ENCODE data around the gene C18orf32. TPM values are rescaled to one million over a fixed set of nuclear protein-coding genes. Genes with fewer than 3 reads are reported as not detected.

C18orf32 gene
- total and polyA plus RNA-seq, 4 donors: 37.9 to 53.3 (median 44.8) TPM

DNA sequence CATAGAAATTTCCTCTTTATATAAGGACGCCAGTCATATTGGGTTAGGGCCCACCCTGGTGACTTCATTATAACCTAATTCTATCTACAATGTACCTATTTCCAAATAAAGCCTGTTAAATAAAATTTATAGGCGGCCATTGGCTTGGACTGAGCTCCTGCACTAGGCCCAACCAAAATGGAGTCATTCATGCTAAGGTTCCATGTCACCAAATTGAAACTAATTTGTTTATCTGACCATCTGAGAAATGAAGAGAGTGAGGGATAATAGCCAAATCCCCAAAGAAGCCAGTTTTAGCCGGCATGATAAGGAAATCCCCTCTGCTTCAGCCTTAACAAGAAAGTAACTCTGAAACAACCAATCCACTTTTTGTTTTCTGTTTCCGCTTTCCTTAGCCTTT is 19.4 kb downstream of the C18orf32 start:
- intact Hi-C loops (cut with DNase I): no loop called here
- Histone ChIP-seq H3K36me3 (ENCODE audit: control insufficient read depth in 1 of 2, insufficient read depth in 2 of 2, low read length in 1 of 2) (no peaks in the 10 kb centered on the region), H3K4me1 (ENCODE audit: control insufficient read depth in 1 of 2, insufficient read depth in 2 of 2, low read length in 2 of 2) (no peaks in the 10 kb centered on the region), H3K27me3 (ENCODE audit: control insufficient read depth in 1 of 2, insufficient read depth in 2 of 2, low read length in 1 of 2) (no peaks in the 10 kb centered on the region), H3K4me3 (ENCODE audit: low read length in 2 of 2) (no peak overlapping the region), H3K9me3 (ENCODE audit: control insufficient read depth, low read length) (no peaks in the 10 kb centered on the region), H3K27ac (ENCODE audit: low read depth in 1 of 2, low read length in 2 of 2) (no peak overlapping the region)
- no peak for ATAC-seq (ENCODE audit: low FRiP score)
- DNase-seq: no peak
- 89 to 91% methylated on average over 4 of the region's 4 CpGs for WGBS, 2 donors

DNA sequence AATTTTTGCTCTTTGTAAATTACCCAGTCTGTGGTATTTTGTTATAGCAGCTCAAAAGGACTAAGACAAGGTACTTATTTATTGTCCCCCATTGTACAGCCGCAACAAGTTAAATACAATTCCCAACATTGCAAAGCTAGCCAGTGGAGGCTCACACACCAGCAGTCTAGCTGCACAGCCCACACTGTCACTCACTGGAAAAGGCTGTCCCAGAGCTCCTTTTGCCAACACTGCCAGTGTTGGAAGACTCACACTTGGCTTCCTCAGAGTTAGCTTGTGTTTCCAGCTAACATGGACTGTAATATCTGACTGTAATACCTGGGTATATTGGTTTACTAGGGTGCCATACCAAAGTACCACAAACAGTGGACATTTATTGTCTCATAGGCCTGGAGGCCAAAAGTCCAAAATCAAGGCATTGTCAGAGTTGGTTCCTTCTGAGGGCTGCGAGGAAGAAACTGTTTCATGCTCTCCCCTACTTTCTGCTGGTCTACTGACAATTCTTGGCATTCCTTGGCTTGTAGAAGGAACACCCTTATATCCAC is 19.9 kb downstream of the C18orf32 start:
- DNase-seq (no peak), ATAC-seq (ENCODE audit: low FRiP score) (no peak)
- no peak overlapping the region for H3K4me3 ChIP-seq (ENCODE audit: low read length in 2 of 2)
- no peaks in the 10 kb centered on the region for H3K36me3 ChIP-seq (ENCODE audit: control insufficient read depth in 1 of 2, insufficient read depth in 2 of 2, low read length in 1 of 2)
- intact Hi-C loops (cut with DNase I): no loop called here
- no peak overlapping the region for H3K27ac ChIP-seq (ENCODE audit: low read depth in 1 of 2, low read length in 2 of 2)
- no peaks in the 10 kb centered on the region for H3K27me3 ChIP-seq (ENCODE audit: control insufficient read depth in 1 of 2, insufficient read depth in 2 of 2, low read length in 1 of 2)
- WGBS, 2 donors: 95 to 96% methylated on average over 2 of the region's 2 CpGs
- no peaks in the 10 kb centered on the region for H3K9me3 ChIP-seq (ENCODE audit: control insufficient read depth, low read length)
- no peaks in the 10 kb centered on the region for H3K4me1 ChIP-seq (ENCODE audit: control insufficient read depth in 1 of 2, insufficient read depth in 2 of 2, low read length in 2 of 2)

DNA sequence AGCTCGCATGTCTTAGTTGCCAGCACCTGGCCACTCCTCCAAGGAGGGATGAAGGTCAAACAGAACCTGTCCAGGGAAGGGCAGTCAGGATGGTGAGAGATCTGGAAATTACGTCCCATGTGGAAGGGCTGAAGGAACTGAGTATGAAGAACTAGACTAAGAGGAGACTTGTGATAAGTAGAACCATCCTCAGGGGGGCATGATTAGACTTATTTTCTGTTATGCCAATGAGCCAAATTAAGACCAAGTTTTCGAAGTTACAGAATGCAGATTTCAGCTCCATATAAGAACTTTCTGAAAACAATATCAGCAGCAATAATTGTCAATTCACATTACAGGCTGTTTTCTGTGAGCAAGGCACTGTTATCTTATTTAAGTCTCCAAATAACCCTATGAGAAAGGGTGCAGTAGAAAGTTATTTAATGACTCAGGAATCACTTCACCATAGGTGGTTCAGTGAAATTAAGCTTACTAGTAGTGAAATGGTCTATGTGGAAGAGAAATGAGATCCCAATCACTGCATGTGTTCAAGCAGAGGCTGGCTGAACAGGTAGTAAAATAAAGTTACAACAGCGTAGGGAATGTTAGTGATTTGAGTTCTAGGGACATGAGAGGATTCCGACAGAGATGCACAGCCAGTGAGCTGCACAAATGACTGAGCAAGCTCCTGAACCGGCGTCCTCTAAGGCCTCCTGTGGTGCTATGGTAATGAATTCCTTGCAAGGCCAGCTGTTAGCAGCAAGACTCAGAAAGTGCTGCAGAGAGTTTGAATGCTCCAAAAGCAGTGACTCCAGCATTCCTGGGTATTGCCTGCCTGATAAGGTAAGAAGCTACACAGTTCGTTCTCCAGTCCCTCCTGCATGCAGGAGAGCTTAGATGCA is 22.1 kb downstream of the C18orf32 start:
- intact Hi-C loops (cut with DNase I): no loop called here
- Histone ChIP-seq H3K27me3 (ENCODE audit: control insufficient read depth in 1 of 2, insufficient read depth in 2 of 2, low read length in 1 of 2) (no peaks in the 10 kb centered on the region), H3K4me3 (ENCODE audit: low read length in 2 of 2) (no peak overlapping the region), H3K36me3 (ENCODE audit: control insufficient read depth in 1 of 2, insufficient read depth in 2 of 2, low read length in 1 of 2) (no peaks in the 10 kb centered on the region), H3K9me3 (ENCODE audit: control insufficient read depth, low read length) (no peaks in the 10 kb centered on the region), H3K27ac (ENCODE audit: low read depth in 1 of 2, low read length in 2 of 2) (no peak overlapping the region), H3K4me1 (ENCODE audit: control insufficient read depth in 1 of 2, insufficient read depth in 2 of 2, low read length in 2 of 2) (no peaks in the 10 kb centered on the region)
- ATAC-seq (ENCODE audit: low FRiP score) (no peak), DNase-seq (no peak)
- 75 to 80% methylated on average over 8 of the region's 8 CpGs for WGBS, 2 donors

DNA sequence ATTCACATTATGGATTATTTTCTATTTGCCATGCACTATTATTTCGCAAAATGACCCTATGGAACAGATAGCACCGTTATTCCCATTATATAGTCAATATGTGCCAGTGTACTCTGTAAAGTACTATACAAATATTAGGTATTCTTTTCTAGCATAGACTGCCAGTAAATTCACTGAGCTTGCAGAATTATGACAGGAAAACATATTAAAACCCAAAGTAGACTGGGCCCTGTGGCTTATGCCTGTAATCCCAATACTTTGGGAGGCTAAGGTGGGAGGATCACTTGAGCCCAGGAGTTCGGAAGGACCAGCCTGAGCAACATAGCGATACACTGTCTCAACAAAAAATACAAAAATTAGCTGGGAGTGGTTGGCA is 25.4 kb downstream of the C18orf32 start:
- intact Hi-C loops (cut with DNase I): no loop called here

DNA sequence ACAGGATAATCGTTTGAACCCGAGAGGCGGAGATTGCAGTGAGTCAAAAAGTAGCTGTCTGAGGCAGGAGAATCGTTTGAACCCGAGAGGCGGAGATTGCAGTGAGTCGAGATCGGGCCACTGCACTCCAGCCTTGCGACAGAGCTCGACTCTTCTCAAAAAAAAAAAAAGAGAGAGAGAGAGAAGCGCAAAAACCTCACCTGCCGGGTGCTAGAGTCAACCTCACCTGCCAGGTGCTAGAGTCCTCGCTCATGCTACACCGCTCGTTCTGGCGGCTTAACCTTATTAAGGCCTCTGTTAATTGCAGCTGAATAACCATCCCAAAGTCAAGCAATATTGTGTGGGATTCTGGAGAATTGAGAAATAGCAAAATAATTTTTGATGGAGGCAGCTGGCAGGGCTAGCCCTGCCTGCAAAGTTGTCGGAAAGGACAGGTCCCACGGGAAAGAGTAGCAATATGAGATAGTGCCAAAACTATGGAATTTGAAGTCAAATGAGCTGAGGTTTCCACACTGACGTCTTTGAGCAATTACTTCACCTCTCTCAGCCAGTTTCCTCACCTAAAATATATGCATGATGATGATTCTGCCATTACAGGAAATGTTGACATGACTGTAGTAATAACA is 25.9 kb downstream of the C18orf32 start:
- intact Hi-C loops (cut with DNase I): no loop called here

More for the DNA sequence above, 25.4 kb downstream of the C18orf32 start:
- Histone ChIP-seq H3K27me3 (ENCODE audit: control insufficient read depth in 1 of 2, insufficient read depth in 2 of 2, low read length in 1 of 2) (no peaks in the 10 kb centered on the region), H3K9me3 (ENCODE audit: control insufficient read depth, low read length) (no peaks in the 10 kb centered on the region), H3K36me3 (ENCODE audit: control insufficient read depth in 1 of 2, insufficient read depth in 2 of 2, low read length in 1 of 2) (no peaks in the 10 kb centered on the region), H3K4me1 (ENCODE audit: control insufficient read depth in 1 of 2, insufficient read depth in 2 of 2, low read length in 2 of 2) (no peaks in the 10 kb centered on the region), H3K4me3 (ENCODE audit: low read length in 2 of 2) (no peak overlapping the region), H3K27ac (ENCODE audit: low read depth in 1 of 2, low read length in 2 of 2) (no peak overlapping the region)
- WGBS, 2 donors: 94 to 95% methylated on average over 4 of the region's 4 CpGs
- ATAC-seq (ENCODE audit: low FRiP score): no peak
- no peak for DNase-seq

DNA sequence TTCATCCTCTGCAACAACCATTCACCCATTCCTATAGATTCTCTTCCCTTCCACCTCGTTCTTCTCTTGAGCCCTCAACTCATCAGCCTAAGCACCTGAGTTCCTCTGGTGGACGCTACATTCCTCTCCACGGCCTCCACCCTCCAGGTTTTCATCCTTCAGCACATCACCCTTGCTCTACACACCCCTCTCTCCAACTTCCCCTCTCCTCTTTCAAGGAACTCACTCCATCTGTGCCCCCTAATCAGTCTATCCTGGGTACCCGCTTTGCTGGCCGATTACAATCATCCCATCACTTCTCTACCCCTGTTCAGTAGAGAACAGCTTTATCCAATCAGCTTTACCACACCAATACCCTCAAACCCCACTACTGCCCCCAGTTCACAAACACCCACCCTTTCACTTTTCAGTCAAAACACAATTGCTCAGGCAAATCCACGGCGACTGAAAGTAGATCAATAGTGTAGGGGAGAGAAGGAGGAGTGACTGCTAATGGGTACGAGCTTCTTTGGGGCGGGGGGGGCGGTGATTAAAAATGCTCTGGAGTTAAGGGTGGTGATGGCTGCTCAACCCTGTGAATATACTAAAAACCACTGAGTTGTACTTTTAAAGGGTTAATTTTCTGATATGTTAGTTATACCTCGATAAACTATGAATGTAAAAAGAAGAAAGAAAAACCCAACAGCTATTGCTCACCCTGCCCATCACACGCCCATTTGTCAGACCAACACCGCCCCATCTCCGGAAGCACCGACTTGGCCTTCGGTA is 27.4 kb downstream of the C18orf32 start:
- H3K27me3 ChIP-seq (ENCODE audit: control insufficient read depth in 1 of 2, insufficient read depth in 2 of 2, low read length in 1 of 2): no peaks in the 10 kb centered on the region
- no peaks in the 10 kb centered on the region for H3K4me1 ChIP-seq (ENCODE audit: control insufficient read depth in 1 of 2, insufficient read depth in 2 of 2, low read length in 2 of 2)
- peak overlapping the region; percentile 56 to 94 for H3K4me3 ChIP-seq (ENCODE audit: low read length in 2 of 2)
- H3K36me3 ChIP-seq (ENCODE audit: control insufficient read depth in 1 of 2, insufficient read depth in 2 of 2, low read length in 1 of 2): no peaks in the 10 kb centered on the region
- no peaks in the 10 kb centered on the region for H3K9me3 ChIP-seq (ENCODE audit: control insufficient read depth, low read length)
- DNase-seq (no peak), ATAC-seq (ENCODE audit: low FRiP score) (peak; percentile 64)
- intact Hi-C loops (cut with DNase I): no loop called here
- H3K27ac ChIP-seq (ENCODE audit: low read depth in 1 of 2, low read length in 2 of 2): peak overlapping the region; percentile 15 to 94
- WGBS, 2 donors: 16 to 21% methylated on average over 16 of the region's 16 CpGs

More for the DNA sequence above, 25.9 kb downstream of the C18orf32 start:
- Histone ChIP-seq H3K4me3 (ENCODE audit: low read length in 2 of 2) (peak overlapping the region; percentile 56 to 94), H3K9me3 (ENCODE audit: control insufficient read depth, low read length) (no peaks in the 10 kb centered on the region), H3K36me3 (ENCODE audit: control insufficient read depth in 1 of 2, insufficient read depth in 2 of 2, low read length in 1 of 2) (no peaks in the 10 kb centered on the region), H3K4me1 (ENCODE audit: control insufficient read depth in 1 of 2, insufficient read depth in 2 of 2, low read length in 2 of 2) (no peaks in the 10 kb centered on the region), H3K27me3 (ENCODE audit: control insufficient read depth in 1 of 2, insufficient read depth in 2 of 2, low read length in 1 of 2) (no peaks in the 10 kb centered on the region), H3K27ac (ENCODE audit: low read depth in 1 of 2, low read length in 2 of 2) (peak overlapping the region in 1 of 2 donors; percentile 42)
- DNase-seq (no peak), ATAC-seq (ENCODE audit: low FRiP score) (no peak)
- 29 to 31% methylated on average over 19 of the region's 19 CpGs for WGBS, 2 donors

DNA sequence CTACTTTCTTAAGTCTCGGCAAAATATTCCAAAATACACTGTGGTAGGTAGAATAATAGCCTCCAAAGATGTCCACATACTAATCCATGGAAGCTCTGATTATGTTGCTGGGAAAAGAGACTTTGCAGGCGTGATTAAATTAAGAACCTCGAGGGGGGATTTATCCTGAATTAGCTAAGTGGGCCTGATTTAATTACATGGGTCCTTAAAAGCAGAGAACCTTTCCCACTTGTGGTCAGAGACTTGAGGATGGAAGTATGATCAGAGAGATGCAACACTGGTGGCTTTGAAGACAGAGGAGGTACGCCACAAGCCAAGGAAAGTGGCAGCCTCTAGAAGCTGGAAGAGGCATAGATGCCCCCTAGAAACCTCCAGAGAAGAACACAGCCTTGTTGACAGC is 29.4 kb downstream of the C18orf32 start:
- intact Hi-C loops (cut with DNase I): no loop called here
- Histone ChIP-seq H3K4me3 (ENCODE audit: low read length in 2 of 2) (no peak overlapping the region), H3K36me3 (ENCODE audit: control insufficient read depth in 1 of 2, insufficient read depth in 2 of 2, low read length in 1 of 2) (no peaks in the 10 kb centered on the region), H3K27me3 (ENCODE audit: control insufficient read depth in 1 of 2, insufficient read depth in 2 of 2, low read length in 1 of 2) (no peaks in the 10 kb centered on the region), H3K27ac (ENCODE audit: low read depth in 1 of 2, low read length in 2 of 2) (no peak overlapping the region), H3K9me3 (ENCODE audit: control insufficient read depth, low read length) (no peaks in the 10 kb centered on the region), H3K4me1 (ENCODE audit: control insufficient read depth in 1 of 2, insufficient read depth in 2 of 2, low read length in 2 of 2) (no peaks in the 10 kb centered on the region)
- no peak for ATAC-seq (ENCODE audit: low FRiP score)
- DNase-seq: no peak
- 88 to 89% methylated on average over 4 of the region's 4 CpGs for WGBS, 2 donors

DNA sequence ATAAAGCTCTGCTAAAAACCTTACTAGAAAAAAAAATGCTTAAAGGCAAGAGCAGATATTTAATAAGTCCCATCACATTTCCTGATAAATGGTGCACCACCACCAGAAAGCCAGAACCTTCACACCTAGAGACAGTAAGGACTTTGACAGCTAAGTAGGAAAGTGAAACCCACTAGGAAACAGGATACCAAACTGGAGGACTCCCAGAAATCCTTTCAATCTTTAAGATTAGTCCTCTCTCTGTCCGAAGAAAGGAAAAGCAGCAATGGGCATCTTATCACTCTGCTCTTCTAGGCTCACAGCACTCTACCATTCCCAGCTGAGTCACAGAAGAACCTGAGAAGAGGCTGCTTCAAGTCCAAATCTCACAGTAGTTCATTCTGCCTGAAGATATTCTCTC is 30.2 kb downstream of the C18orf32 start:
- intact Hi-C loops (cut with DNase I): no loop called here
- 16 to 17% methylated on average over 1 of the region's 1 CpG for WGBS, 2 donors
- no peak for ATAC-seq (ENCODE audit: low FRiP score)

More for the DNA sequence above, 30.2 kb downstream of the C18orf32 start:
- Histone ChIP-seq H3K4me1 (ENCODE audit: control insufficient read depth in 1 of 2, insufficient read depth in 2 of 2, low read length in 2 of 2) (no peaks in the 10 kb centered on the region), H3K36me3 (ENCODE audit: control insufficient read depth in 1 of 2, insufficient read depth in 2 of 2, low read length in 1 of 2) (no peaks in the 10 kb centered on the region), H3K27me3 (ENCODE audit: control insufficient read depth in 1 of 2, insufficient read depth in 2 of 2, low read length in 1 of 2) (no peaks in the 10 kb centered on the region), H3K4me3 (ENCODE audit: low read length in 2 of 2) (no peak overlapping the region), H3K27ac (ENCODE audit: low read depth in 1 of 2, low read length in 2 of 2) (no peak overlapping the region), H3K9me3 (ENCODE audit: control insufficient read depth, low read length) (no peaks in the 10 kb centered on the region)
- no peak for DNase-seq
